Uterus (tissue), 2 donors: Measurements from ENCODE around the gene LSAMP.

Experiments used
- CTCF ChIP-seq, 4 experiments: fragments of 200-600 bp in 2 of 4; fragments of 450-650 bp in 2 of 4; sonication (generic) in 2 of 4; IDR thresholded peaks; one replicate each; pipeline ENCODE4 v1.5.1; 2016 to 2019; ENCODE audit warnings: antibody characterized with exemption in 4 of 4, mild to moderate bottlenecking in 2 of 4, moderate library complexity in 1 of 4
- POLR2A ChIP-seq, 2 donors: fragments of 450-650 bp; IDR thresholded peaks; one replicate each; pipeline ENCODE4 v1.6.1; 2016; ENCODE audit warnings: antibody characterized with exemption in 2 of 2, mild to moderate bottlenecking in 1 of 2, moderate library complexity in 1 of 2

- no peak for TF ChIP-seq CTCF (IDR thresholded peaks at IDR 0.05)
- TF ChIP-seq POLR2A (IDR thresholded peaks at IDR 0.05): no peak
These were observed 587.7 kb downstream of the LSAMP start for GRCh38 chr3:115857518-115858136.
